HL-60 (cell line): ENCODE results near the gene RELN.

Experiments used
- CTCF ChIP-seq: IDR thresholded peaks from one replicate; pipeline ENCODE4 v1.5.1; 2011; ENCODE audit warnings: low read length, control low read depth, inconsistent platforms; ENCODE audit not compliant: insufficient read depth
- POLR2AphosphoS5 ChIP-seq: IDR thresholded peaks from 2 replicates; pipeline ENCODE4 v1.6.1; 2012; ENCODE audit warnings: low read depth

DNA sequence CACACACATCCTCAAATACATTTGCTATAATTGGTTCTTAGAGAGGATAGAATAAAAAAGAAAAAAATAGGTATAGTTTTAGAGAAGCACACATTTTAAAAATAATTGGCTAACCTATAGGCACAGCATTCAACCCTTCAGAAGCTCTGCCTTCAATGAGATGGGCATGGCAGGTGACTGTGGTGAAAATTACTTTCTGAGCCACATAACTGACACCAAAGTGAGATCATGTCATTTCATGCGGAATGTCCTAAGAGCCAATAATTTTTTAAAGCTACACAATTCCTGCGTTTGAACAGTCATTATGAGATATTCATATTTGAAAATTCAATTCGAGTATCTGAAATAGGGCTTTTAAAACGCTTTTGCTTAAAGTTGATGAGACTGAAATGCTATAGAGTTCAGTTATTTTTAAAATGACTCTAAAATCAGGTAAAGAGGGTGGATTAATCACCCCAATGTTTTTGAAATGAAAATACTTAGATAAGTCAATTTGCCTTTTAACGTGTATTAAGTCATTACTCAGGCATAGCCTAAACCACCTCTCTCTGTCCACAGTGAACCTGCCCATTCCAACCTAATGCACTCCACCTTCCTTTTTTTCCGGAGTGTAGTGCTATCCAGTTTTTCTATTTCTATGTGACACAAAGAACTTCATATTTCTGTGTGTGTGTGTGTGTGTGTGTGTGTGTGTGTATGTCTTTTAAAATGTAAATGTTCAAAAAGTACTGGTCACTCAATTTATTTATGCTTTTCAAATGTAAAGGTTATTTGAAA is 6.1 kb downstream of the RELN start:
- no peak for TF ChIP-seq CTCF
- TF ChIP-seq POLR2AphosphoS5, result no peak
